Sigmoid colon (tissue), 7 donors: ENCODE measurements around the gene RNF40. TPM values are rescaled to one million over a fixed set of nuclear protein-coding genes. Genes with fewer than 3 reads are reported as not detected.

Experiments
- DNase-seq: peaks from one replicate; pipeline ENCODE4 v3.0.0-alpha.2; 2019
- H3K27ac ChIP-seq, 4 donors: fragments of 200-600 bp; sonication (generic); one replicate each; pipeline ENCODE4 v1.5.1; 2016 to 2019; ENCODE audit warnings: mild to moderate bottlenecking in 1 of 4
- H3K27me3 ChIP-seq, 3 donors: fragments of 200-600 bp; sonication (generic); one replicate each; pipeline ENCODE4 v1.5.1; 2019; ENCODE audit warnings: mild to moderate bottlenecking in 1 of 3
- H3K36me3 ChIP-seq, 4 donors: fragments of 200-600 bp; sonication (generic); one replicate each; pipeline ENCODE4 v1.5.1; 2016 to 2019
- H3K4me1 ChIP-seq, 4 donors: fragments of 200-600 bp; sonication (generic); one replicate each; pipeline ENCODE4 v1.5.1; 2017 to 2019
- H3K4me3 ChIP-seq, 4 donors: fragments of 200-600 bp; sonication (generic); one replicate each; pipeline ENCODE4 v1.5.1; 2017 to 2019; ENCODE audit warnings: mild to moderate bottlenecking in 2 of 4, moderate library complexity in 1 of 4
- H3K9me3 ChIP-seq, 4 donors: fragments of 200-600 bp in 3 of 4; sonication (generic) in 3 of 4; one replicate each; pipeline versions ENCODE4 v1.5.1 to v1.6.1; 2013 to 2019
- CTCF ChIP-seq, 4 experiments: fragments of 450-650 bp in 3 of 4; fragments of 200-600 bp in 1 of 4; IDR thresholded peaks; one replicate each; pipeline ENCODE4 v1.5.1; 2016 to 2019; ENCODE audit warnings: antibody characterized with exemption in 4 of 4, mild to moderate bottlenecking in 3 of 4, moderate library complexity in 2 of 4
- EP300 ChIP-seq, 4 donors: sonication (generic); formaldehyde crosslinking; IDR thresholded peaks; one replicate each; pipeline ENCODE4 v1.6.1; 2017; ENCODE audit warnings: antibody characterized with exemption in 4 of 4
- POLR2A ChIP-seq, 2 donors: fragments of 450-650 bp; IDR thresholded peaks; one replicate each; pipeline ENCODE4 v1.6.1; 2016; ENCODE audit warnings: antibody characterized with exemption in 2 of 2, mild to moderate bottlenecking in 2 of 2, moderate library complexity in 2 of 2
- POLR2AphosphoS5 ChIP-seq, 4 donors: sonication (generic); formaldehyde crosslinking; IDR thresholded peaks; one replicate each; pipeline ENCODE4 v1.6.1; 2017; ENCODE audit warnings: antibody characterized with exemption in 4 of 4
- WGBS, 2 donors: extraction: QIAGEN DNeasy Blood & Tissue Kit; methylation state at CpG; one replicate each; pipeline ENCODE4 v1.1.7; 2013; 5-methylcytosine and 5-hydroxymethylcytosine counted together
- intact Hi-C: fragments of 100-400 bp; cut with DNase I; formaldehyde crosslinking; loops from one replicate; pipeline ENCODE4 v1.15.1; 2023
- polyA plus RNA-seq, 3 donors: library from polyadenylated mRNA; stranded (reverse); fragments of 200-250 nt; gene quantifications; one replicate each; pipeline ENCODE4 v1.2.3, GENCODE V29; 2013
- total RNA-seq, 4 donors: library from RNA; depleted of rRNA; stranded (reverse); fragments of >200 nt; gene quantifications; one replicate each; pipeline ENCODE4 v1.1.0, GENCODE V29; 2016
- donor health status: healthy with polysubstance abuse.
- donor health status: Bipolar disorder and iron deficiency.
- donor health status: healthy.

RNF40 gene
- total and polyA plus RNA-seq, 7 donors: 34.8 to 79.3 (median 49.4) TPM

- WGBS, 2 donors: 90 to 94% methylated on average over 3 of the region's 3 CpGs
- intact Hi-C loops: no loop called here
- Histone ChIP-seq H3K4me1 (peaks cover 0 to 21% (median 16%) of the 10 kb centered on the region in 4 donors), H3K9me3 (no peaks in the 10 kb centered on the region), H3K4me3 (no peak overlapping the region), H3K36me3 (peaks cover 21 to 34% (median 23%) of the 10 kb centered on the region in 4 donors), H3K27me3 (no peaks in the 10 kb centered on the region), H3K27ac (no peak overlapping the region)
- DNase-seq: no peak
- TF ChIP-seq POLR2AphosphoS5 (IDR thresholded peaks at IDR 0.05) (no peak), CTCF (IDR thresholded peaks at IDR 0.05) (no peak), EP300 (IDR thresholded peaks at IDR 0.05) (no peak), POLR2A (IDR thresholded peaks at IDR 0.05) (no peak)
These were observed 17.9 kb downstream of the RNF40 start for GRCh38 chr16:30780021-30780420.

- DNase-seq: no peak
- H3K4me3 ChIP-seq: no peak overlapping the region
- peaks cover 0 to 23% (median 20%) of the 10 kb centered on the region in 4 donors for H3K4me1 ChIP-seq
- intact Hi-C loops: no loop called here
- H3K27ac ChIP-seq: no peak overlapping the region
- WGBS, 2 donors: 87 to 89% methylated on average over 4 of the region's 4 CpGs
- no peaks in the 10 kb centered on the region for H3K9me3 ChIP-seq
- peaks cover 21 to 34% (median 23%) of the 10 kb centered on the region in 4 donors for H3K36me3 ChIP-seq
- TF ChIP-seq CTCF (IDR thresholded peaks at IDR 0.05): no peak
- TF ChIP-seq POLR2A (IDR thresholded peaks at IDR 0.05): no peak
- H3K27me3 ChIP-seq: no peaks in the 10 kb centered on the region
These were observed 18.4 kb downstream of the RNF40 start for GRCh38 chr16:30780549-30780948.

- Histone ChIP-seq H3K4me1 (peaks cover 3 to 24% (median 18%) of the 10 kb centered on the region in 4 donors), H3K27ac (no peak overlapping the region), H3K4me3 (no peak overlapping the region), H3K36me3 (peaks cover 21 to 34% (median 23%) of the 10 kb centered on the region in 4 donors), H3K27me3 (no peaks in the 10 kb centered on the region), H3K9me3 (no peaks in the 10 kb centered on the region)
- intact Hi-C loops: no loop called here
- 96% methylated on average over 63 of the region's 63 CpGs for WGBS, 2 donors
- no peak for DNase-seq
- no peak for TF ChIP-seq EP300 (IDR thresholded peaks at IDR 0.05)
These were observed 20.6 kb downstream of the RNF40 start for GRCh38 chr16:30782486-30783279.

- Histone ChIP-seq H3K27me3 (no peaks in the 10 kb centered on the region), H3K4me3 (no peak overlapping the region), H3K9me3 (no peaks in the 10 kb centered on the region), H3K27ac (no peak overlapping the region), H3K4me1 (peaks cover 3 to 29% (median 23%) of the 10 kb centered on the region in 4 donors), H3K36me3 (peaks cover 21 to 34% (median 23%) of the 10 kb centered on the region in 4 donors)
- DNase-seq: no peak
- WGBS, 2 donors: 95 to 96% methylated on average over 57 of the region's 57 CpGs
- TF ChIP-seq CTCF (IDR thresholded peaks at IDR 0.05): no peak
- no peak for TF ChIP-seq POLR2AphosphoS5 (IDR thresholded peaks at IDR 0.05)
- TF ChIP-seq EP300 (IDR thresholded peaks at IDR 0.05): no peak
- TF ChIP-seq POLR2A (IDR thresholded peaks at IDR 0.05): no peak
- intact Hi-C loops: no loop called here
These were observed 21.4 kb downstream of the RNF40 start for GRCh38 chr16:30783280-30784109.

GRCh38 chr16:30784215-30784614 is 22.1 kb downstream of the RNF40 start:
- Histone ChIP-seq H3K27ac (no peak overlapping the region), H3K27me3 (no peaks in the 10 kb centered on the region), H3K4me3 (no peak overlapping the region), H3K4me1 (peaks cover 3 to 29% (median 23%) of the 10 kb centered on the region in 4 donors), H3K36me3 (peaks cover 21 to 34% (median 23%) of the 10 kb centered on the region in 4 donors), H3K9me3 (no peaks in the 10 kb centered on the region)
- DNase-seq: no peak
- TF ChIP-seq POLR2A (IDR thresholded peaks at IDR 0.05): no peak
- no peak for TF ChIP-seq POLR2AphosphoS5 (IDR thresholded peaks at IDR 0.05)
- no peak for TF ChIP-seq EP300 (IDR thresholded peaks at IDR 0.05)
- TF ChIP-seq CTCF (IDR thresholded peaks at IDR 0.05): no peak
- intact Hi-C loops: no loop called here
- WGBS, 2 donors: 89 to 92% methylated on average over 18 of the region's 18 CpGs
